Suppressor macrophage treated with lipopolysaccharide for 4 hours (primary cell): ENCODE measurements around the gene PROSER2.
"Not testable (repeated sequence)": the region's sequence is repeated elsewhere in the genome, so short reads cannot be mapped to it uniquely, and the experiment has no call there.

Experiments
- DNase-seq: peaks from one replicate; pipeline ENCODE4 v3.0.0-alpha.2; 2020

The PROSER2 gene

GRCh38 chr10:11887381-11888227, 64.4 kb downstream of the PROSER2 start:
- no peak for DNase-seq

GRCh38 chr10:11889263-11889662, 66.1 kb downstream of the PROSER2 start:
- not testable (repeated sequence) for DNase-seq

- no peak for DNase-seq
Measured at GRCh38 chr10:11891776-11892486, 68.8 kb downstream of the PROSER2 start.

- no peak for DNase-seq
Measured at GRCh38 chr10:11893749-11894278, 70.7 kb downstream of the PROSER2 start.

GRCh38 chr10:11894381-11895107, 71.4 kb downstream of the PROSER2 start:
- DNase-seq = no peak

GRCh38 chr10:11895108-11895466, 71.9 kb downstream of the PROSER2 start:
- no peak for DNase-seq

GRCh38 chr10:11895598-11895997, 72.4 kb downstream of the PROSER2 start:
- DNase-seq = no peak

- DNase-seq = no peak
Measured at GRCh38 chr10:11896549-11897200, 73.5 kb downstream of the PROSER2 start.

GRCh38 chr10:11898033-11898371, 74.8 kb downstream of the PROSER2 start:
- no peak for DNase-seq

- DNase-seq = no peak
Measured at GRCh38 chr10:11898372-11899066, 75.4 kb downstream of the PROSER2 start.

- no peak for DNase-seq
Measured at GRCh38 chr10:11899067-11899876, 76.1 kb downstream of the PROSER2 start.

GRCh38 chr10:11901036-11901301, 77.8 kb downstream of the PROSER2 start:
- no peak for DNase-seq

GRCh38 chr10:11901454-11901832, 78.3 kb downstream of the PROSER2 start:
- DNase-seq = no peak

- DNase-seq = no peak
Measured at GRCh38 chr10:11901833-11902475, 78.8 kb downstream of the PROSER2 start.

GRCh38 chr10:11902646-11903045, 79.5 kb downstream of the PROSER2 start:
- DNase-seq = no peak

GRCh38 chr10:11906714-11907113, 83.6 kb downstream of the PROSER2 start:
- no peak for DNase-seq

- no peak for DNase-seq
Measured at GRCh38 chr10:11907914-11908313, 84.8 kb downstream of the PROSER2 start.

- DNase-seq = no peak
Measured at GRCh38 chr10:11908536-11908935, 85.4 kb downstream of the PROSER2 start.

GRCh38 chr10:11908991-11909390, 85.8 kb downstream of the PROSER2 start:
- DNase-seq = no peak

- DNase-seq = no peak
Measured at GRCh38 chr10:11909618-11910017, 86.5 kb downstream of the PROSER2 start.

GRCh38 chr10:11910102-11910501, 86.9 kb downstream of the PROSER2 start:
- DNase-seq = no peak
